HG03457 (cell line): ENCODE measurements around the gene GSE1.

Experiments
- ATAC-seq: cut with Tn5 transposase; IDR thresholded peaks from one replicate; pipeline ENCODE4 v1.9.1; 2021; ENCODE audit warnings: moderate number of reproducible peaks; ENCODE audit not compliant: unreplicated experiment

GSE1 gene

DNA sequence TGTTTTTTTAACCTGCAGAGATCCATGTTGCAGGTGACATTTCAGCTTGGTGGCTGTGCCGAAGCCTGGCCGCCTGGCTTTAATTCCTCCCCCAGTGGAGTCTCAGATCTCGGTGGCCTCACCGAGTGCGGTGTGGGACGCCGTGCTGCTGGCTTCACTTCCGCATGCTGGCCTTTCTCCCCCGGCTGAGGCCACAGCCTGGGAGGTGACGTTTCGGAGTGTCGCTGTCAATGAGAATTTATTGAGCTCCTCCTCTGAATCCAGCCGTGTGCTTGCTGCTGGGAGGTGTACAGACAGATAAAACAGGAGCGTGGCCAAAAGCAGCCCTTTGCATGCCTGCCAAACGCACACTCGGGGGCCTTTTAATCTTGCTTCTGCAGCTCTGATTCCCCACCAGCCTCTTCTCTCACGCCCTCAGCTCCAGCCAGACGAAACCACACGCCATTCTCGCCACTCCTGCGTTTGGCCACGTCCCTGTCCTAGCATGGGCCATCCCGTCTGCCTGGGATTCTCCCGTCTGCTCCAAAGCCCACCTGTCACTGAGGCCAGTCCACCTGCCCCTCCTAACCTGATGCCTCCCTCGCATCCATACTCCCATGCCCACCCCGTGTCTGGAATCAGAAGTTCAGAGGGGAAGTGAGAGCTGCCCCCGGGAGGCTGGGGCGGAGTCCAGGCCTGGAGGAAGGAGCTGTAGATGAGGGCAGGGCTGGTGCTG, 3.6 kb downstream of the GSE1 start:
- no peak for ATAC-seq

DNA sequence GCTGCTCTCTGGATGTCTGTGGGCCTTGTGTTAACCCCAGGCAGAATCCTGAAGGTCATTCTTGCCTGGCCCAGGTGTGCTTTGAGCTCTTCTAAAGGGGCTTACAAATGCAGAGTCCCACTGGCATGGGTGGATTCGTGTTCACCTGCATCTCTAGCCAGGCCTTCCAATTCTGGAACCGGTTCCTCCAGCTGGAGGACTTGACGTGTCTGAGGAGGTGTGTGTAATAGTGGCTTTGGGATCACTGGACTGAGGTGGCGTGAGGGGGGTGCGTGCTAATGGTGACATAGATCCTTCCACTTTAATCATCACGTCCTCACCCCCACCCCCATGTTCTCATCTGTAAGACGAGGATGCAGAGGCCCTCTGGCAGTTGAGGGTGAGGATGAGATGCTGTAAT, 4.8 kb downstream of the GSE1 start:
- ATAC-seq = no peak

DNA sequence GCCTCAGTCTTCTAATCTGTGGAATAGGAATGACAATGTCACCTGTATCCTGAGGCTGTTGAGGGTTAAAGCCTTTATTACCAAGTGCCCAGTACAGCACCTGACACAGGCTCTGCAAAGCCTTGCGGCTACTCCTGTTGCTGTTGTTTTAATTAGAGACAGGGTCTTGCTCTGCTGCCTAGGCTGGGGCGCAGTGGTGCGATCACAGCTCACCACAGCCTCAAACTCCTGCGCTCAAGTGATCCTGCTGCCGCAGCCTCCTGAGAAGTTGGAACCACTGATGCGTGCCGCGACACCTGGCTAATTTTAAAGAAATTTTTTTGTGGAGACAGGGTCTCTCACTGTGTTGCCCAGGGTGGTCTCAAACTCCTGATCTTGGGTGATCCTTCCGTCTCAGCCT, 5.4 kb downstream of the GSE1 start:
- no peak for ATAC-seq

DNA sequence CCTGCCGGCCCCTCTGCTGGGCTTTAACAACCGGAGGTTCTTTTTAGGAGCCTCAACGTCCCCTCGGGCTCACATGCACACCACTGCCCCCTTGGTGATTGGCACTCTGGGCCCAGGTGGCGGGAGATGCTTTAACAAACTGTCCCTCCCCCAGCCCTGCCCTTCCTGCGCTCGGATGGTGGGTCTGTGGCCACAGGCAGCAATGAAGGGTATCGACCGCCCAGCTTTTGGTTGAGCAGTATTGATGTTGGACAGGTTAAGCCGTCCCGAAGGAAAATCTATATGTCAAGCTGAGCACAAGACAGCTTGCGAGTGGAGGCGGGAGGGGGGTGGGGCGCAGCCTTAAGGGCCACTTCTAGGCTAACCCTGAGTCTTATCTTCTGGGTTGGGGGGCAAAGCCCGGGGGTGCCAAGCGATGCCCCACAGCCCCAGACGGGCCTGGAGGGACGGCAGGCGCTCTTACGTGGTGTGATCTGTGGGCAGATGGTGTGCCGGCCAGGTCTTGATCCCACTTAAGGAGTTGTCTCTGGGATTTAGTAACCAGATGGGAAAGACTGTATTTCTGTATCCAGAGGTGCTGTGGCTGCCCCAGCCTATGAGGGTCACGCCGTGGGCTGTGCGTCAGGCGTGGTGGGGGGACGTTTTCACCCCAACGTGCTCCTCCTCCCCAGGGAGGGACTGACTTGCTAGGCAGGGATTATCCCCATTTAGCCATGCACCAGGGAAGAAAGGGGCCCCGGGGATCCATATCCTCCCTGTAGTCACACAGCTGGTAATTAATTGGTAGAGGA, 6.2 kb downstream of the GSE1 start:
- no peak for ATAC-seq

DNA sequence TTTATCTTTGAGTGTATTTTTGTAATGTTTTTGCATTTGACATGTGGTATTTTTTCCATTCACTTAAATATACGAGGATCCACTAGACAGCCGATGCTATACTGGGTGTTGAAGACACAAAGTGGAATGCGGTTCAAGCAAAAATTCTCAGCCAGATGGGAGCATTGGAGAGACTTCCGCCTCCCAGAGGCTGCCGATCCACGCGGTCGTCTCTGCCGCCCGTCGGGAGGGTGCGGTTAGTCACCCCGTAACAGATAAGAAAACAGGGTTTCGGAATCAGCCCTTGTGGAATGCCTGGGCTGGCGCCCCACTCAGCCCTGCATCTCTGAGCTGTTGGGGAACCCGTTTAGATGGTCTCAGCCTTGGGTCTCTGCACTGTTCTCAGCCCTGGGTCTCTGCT, 7.3 kb downstream of the GSE1 start:
- ATAC-seq = no peak

DNA sequence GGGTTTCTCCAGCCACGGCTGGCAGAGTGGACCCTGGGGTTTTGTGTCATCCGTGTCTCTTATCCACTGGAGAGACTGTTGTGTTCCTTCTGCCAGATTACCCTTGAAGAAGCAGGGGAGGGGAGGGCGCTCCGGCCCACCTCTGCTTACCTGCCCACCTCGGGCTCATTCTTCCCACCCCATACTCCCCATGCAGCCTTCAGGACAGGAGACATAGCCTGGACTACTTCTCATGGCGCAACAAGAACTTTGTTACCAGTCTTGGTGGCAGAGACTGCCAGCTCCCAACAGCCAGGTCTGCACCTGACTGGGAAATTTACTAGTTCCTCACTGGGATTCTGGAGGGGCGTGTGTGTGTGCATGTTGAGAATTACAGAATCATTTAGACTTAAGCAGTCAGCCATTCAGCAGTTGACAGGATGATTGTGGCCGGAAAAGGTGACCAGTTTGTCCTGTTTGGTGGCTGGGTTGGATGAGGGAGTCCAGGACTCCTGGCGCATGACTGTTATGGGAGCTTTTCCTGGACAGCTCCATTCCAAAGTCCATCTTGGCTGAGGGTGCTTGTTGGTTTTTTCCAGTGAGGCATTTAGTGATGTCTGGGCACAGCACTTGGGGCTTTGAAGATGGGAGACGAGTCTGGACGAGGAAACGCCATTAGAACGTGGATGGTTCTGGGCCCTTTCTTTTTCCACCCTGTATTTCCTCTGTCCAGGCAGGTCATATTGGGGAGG, 8.7 kb downstream of the GSE1 start:
- ATAC-seq = no peak

DNA sequence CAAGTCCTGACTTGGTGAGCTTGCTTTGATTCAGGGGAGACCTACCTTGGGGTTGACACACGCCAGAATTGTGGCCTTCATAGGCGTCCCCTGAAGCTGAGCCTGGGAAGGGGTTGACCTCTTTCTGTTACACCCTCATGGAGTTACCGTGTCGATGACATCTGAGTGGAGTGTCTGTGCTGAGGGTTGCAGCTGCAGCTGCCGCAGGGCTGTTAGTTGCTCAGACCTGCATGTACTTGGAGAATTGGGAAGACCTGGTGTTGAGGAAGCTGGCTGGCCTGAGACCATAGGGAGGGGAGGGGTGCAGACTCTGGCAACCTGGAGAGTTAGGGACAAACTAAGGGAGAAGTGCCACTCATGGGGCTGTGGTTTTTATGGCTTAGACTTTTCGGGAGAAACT, 9.6 kb downstream of the GSE1 start:
- no peak for ATAC-seq

DNA sequence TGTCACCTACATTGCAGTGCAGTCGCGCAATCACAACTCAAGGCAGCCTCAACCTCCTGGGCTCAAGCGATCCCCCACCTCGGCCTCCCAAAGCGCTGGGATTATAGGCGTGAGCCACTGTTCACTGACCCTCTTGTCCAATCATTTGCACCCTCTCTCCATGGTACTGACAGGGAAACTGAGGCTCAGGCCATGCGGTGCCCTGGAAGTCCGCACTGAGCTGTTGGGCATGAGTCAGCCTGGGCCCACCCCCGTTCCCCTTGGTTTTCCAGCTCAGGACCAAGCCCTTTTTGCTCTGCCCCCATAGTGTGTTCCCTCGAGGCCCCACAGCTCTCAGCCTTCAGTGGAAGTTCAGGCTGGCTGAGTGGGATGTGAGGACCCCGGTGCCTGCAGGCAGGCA, 10.1 kb downstream of the GSE1 start:
- no peak for ATAC-seq

DNA sequence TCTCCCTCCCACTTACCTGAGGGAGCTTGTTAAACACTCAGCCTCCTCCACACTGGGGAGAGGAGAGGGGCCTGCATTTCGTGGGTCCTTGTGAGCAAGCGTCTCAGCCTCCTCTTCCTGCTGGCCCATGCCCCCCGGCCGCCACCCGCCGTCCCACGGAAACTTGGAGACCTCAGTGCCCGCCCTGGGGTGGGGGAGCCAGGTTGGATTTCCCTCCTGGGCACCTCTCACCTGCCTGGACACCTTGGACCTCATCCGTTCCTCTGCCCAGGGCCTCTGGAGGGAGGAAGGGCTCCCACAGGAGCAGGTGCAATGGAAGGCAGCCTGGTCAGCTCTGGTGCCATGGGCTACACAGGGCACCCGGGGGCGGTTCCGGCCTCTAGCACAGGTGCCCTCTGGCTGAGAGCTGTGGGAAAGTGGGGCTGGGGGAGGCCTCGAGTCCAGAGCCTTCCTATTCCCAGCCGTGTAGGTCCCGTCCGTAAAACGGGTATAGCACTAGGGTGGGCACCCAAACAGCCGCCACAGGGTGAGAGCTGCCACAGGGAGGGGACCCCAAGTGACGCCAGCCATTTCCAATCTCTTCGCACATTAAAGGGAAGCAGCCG, 11.0 kb downstream of the GSE1 start:
- no peak for ATAC-seq

DNA sequence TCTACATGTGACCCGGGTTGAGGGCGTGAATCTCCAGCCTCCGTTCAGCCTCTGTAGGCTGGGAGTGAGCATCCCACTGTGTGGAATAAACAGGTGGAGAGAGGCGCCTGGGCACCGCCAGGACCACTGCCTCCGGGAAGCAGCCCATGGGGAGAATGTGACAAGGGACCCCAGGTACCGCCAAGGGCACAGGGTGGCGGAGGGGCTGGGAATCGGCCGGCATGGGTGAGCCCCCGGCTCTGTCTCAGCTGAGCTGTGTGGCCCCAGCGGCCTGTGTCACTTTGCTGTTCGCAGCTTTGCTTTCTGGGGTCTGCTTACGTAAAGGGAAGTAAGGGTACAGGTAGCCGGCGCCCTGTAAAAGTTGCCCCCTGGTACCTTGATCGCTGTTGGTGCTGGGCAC, 11.5 kb downstream of the GSE1 start:
- no peak for ATAC-seq

DNA sequence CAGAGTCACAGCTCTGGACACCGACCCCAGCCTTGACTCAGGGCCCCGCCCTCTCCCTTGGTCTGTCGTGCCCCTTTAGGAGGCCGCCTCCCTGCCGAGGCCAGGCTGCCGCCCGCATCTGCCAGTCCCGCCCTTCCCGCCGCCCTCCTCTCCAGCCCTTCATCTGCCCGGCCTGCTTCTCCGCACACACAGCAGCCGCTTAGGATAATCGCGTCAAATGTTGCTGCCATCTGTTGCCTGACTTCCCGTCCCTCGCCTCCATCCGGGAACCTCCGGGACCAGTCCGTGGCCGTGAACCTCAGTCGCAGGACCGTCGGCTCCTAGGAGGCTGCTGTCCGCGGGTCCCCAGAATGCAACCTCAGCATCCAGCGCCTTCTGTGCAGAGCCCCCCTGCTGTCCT, 11.9 kb downstream of the GSE1 start:
- no peak for ATAC-seq

DNA sequence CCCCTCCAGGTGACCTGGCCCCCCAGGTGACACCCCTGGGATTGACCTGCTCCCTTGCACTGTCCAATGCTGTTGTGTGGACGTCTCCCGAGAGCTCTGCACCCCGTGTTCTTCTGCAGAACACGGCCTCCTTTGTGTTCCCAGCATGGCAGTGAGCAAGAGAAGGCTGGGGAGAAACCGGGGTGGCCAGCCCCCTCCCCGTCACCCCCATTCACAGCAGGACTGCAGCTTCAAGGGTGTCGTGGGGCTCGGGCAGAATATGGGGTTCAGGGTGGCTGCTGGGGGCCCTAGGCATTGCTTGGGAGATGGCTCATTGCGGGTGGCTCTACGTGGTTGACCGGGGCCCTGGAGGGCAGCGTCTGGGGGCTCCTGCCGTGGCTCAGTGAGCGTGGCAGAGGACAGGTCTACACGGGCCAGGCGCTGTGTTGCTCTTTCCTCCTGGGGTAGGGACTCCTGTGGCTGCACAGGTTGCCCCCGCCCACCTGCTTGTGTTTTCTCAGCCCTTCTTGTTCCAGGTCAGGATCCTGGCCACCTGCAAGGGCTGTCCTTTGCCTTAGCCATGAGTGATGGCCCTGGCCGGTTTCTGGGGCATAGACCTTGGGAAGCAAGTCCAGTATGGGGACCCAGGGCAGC, 12.5 kb downstream of the GSE1 start:
- no peak for ATAC-seq

DNA sequence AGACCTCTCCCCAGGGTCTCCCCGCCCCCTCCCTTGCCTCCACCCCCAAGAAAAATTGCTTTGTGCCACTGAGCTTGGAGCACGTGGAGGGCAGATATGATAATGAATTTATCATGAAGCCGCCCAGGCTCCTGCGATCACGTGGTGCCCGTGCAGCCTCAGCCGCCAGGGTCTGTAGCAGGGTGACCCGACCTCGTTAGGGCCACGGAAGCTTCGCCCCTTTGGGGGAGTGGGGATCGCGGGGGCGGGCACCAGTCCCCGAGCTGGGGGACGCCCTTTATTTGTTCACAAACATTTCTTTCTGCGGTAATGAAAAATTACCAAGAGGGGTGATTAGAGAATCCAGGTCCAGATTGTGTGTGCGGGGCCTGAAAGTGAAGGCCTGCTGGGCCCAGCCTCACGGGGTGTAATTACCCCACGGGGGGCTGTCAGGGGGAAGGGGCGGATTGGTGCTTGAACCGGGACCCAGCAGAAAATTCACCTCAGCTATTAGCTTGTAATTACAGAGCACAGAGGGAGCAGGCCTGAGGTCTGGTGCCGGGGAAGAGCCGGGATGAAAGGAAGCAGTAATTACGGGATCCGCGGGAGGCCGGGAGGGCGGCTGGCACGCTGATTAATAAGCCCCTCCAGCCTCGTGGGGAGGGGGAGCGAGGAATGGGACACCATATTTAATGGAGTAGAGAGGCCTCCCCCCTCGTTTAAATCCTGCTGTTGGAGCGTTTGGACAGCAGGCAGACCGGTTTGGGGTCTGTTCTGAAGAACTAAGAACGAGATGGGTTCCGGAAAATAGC, 13.3 kb downstream of the GSE1 start:
- ATAC-seq = no peak

DNA sequence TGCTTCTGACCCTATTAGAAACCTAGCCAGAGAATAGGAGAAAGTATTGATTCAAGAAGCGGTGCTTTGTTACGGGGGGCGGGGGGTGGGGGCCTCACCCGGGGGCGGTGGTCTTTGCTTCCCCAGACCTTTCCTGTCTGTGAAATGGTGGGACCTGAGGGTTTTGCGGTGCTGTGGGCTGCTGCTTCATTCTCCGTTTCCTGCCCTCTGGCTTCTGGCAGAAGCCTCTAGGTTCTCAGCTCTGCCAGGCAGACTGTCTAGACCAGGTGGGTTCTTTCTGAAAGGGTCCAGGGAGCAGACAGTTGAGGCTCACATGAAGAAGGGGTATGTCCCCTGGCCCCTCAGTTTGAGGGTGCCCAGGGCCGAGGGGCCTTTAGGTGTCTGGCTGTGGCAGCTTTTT, 14.0 kb downstream of the GSE1 start:
- ATAC-seq = no peak

DNA sequence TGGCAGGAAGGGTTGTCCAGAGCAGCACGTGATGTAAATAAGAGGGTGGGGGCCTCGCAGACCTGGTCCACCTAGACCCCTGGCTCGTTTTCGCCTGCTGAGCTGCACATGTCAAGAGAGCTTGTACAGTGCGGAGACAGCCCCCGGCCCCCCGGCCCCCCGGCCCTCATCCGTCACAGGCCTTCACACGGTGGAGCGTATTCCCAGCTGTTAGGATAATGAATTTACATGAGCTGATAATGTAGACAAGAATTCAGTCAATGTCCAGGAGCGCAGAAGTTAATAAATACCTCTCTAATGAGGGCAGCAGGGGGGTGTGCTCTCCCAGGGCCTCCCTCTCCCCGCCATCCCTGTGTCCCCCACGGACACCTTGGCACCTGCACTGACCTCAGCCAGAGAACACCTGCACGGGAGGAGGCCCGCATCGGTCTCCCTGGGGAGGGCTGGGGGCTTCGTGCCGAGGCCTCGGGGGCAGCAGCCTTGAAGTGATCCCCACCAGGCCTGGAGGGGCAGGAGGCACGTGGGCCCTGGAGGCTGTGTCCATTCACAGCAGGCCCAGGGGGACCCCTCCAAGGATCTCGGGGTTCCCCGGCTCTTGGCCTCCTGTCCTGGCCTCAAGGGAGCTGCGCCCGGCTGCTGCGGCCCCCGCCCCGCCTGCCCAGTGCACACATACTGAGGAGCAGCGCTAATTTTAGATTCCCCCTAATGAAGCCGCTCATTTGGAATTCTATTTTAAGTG, 14.6 kb downstream of the GSE1 start:
- no peak for ATAC-seq

DNA sequence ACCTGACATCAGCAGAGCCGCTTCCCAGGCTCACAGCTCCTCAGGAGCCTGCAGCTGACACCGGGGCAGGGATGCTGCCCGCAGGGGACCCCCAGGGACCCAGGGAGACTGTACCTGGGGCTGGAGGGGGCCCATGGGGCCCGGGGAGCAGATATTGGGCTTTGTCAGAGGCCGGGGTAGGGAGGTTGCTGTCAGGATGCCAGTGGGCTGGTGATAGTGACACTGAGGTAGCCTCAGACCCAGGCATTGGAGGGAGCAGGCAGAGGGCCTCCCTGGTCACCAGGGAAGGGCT, 15.1 kb downstream of the GSE1 start:
- no peak for ATAC-seq

DNA sequence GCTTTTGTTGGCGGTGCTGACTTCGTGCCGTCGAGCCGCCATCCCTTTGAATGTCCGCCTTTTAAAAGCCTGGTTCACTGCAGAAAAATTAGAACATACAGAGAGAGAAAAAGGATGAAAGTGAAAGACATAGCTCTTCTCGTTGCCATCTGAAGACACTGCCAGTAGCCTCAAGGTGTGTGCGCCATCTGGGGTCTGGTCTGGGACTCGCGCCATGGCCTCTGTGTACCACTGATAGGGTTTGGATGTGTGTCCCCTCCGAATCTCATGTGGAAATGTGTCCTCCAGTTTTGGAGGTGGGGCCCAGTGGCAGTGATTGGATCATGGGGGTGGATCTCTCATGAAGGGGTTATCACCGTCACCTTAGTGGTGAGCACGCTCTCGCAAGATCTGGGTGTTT, 15.5 kb downstream of the GSE1 start:
- no peak for ATAC-seq

DNA sequence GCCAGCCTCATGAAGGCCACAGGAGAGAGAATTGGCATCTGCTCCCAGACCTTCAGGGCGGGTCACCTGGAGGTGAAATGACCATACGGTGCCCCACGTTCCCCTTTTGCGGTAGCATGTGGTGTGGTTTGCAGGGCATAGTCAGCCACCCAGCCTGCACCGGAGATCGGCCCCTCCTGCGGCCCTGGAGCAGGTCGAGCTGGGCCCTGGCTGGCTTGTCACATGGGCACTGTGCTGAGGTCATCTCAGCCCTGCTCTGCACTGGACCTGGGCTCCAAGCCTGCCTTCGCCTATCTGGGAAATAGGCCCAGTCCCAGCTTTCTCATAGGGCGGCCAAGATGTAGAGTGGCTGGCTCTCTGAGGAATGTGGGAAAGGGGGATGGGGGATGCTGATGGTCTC, 16.2 kb downstream of the GSE1 start:
- ATAC-seq = no peak

DNA sequence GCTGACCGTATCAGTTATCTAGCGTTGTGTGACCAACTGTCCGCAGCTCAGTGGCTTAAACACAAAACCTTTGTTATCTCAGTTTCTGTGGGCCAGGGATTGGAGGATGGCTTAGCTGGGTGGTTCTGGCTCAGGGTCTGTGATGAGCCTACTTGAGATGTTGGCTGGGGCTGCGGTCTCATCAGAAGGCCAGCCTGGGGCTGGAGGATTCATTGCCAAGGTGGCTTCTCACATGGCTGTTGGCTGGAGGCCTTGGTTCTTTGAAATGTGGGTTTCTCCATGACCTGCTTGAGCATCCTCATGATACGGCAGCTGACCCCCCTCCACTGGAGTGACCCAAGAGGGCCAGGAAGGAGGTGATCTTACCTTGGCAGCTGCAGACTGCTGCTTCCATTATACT, 16.7 kb downstream of the GSE1 start:
- ATAC-seq = no peak

DNA sequence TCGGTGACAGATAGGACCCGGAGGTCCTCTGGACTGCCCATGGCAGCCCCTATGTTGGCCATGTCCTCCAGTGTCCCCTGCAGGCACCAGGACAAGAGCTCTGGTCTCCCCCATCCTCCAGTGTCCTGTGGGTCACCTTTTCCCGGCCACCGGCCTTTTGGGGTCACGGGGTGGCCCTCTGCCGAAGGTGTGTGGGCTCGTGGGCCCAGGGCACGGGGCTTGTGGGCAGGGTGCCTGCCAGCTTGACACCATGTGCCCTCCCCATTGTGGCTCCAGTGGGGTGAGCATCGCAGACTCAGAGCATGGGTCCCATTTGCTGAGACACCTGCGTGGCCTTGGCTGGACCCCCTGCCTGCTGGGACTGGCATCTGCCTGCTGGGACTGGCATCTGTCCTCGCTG, 18.1 kb downstream of the GSE1 start:
- no peak for ATAC-seq
